Trophoblast cell (in vitro differentiated cells and primary cell): ENCODE measurements around the gene HTR6.
A peak's percentile ranks its signal among the peaks of the same experiment; 100 is the strongest.

Experiments
- DNase-seq, 2 donors: peaks; one replicate each; pipeline ENCODE4 v3.0.0-alpha.2; 2016
- H2AFZ ChIP-seq: 2 replicates; pipeline ENCODE4 v1.6.1; 2013; ENCODE audit warnings: low read length, moderate library complexity, mild to moderate bottlenecking; ENCODE audit not compliant: insufficient read depth, poor library complexity
- H2AK5ac ChIP-seq: 2 replicates; pipeline ENCODE4 v1.6.1; 2013; ENCODE audit warnings: mild to moderate bottlenecking, low read length
- H2BK120ac ChIP-seq: 2 replicates; pipeline ENCODE4 v1.6.1; 2013; ENCODE audit warnings: low read length, mild to moderate bottlenecking, moderate library complexity; ENCODE audit not compliant: insufficient read depth, poor library complexity
- H2BK12ac ChIP-seq: 2 replicates; pipeline ENCODE4 v1.6.1; 2013; ENCODE audit warnings: mild to moderate bottlenecking, low read length, moderate library complexity
- H2BK5ac ChIP-seq: 2 replicates; pipeline ENCODE4 v1.6.1; 2013; ENCODE audit warnings: low read length, low read depth, moderate library complexity, mild to moderate bottlenecking; ENCODE audit not compliant: poor library complexity
- H3K14ac ChIP-seq: 2 replicates; pipeline ENCODE4 v1.6.1; 2013; ENCODE audit warnings: mild to moderate bottlenecking, low read length
- H3K18ac ChIP-seq: 2 replicates; pipeline ENCODE4 v1.6.1; 2013; ENCODE audit warnings: mild to moderate bottlenecking, low read length
- H3K23ac ChIP-seq: 2 replicates; pipeline ENCODE4 v1.6.1; 2013; ENCODE audit warnings: low read length
- H3K27ac ChIP-seq: 2 replicates; pipeline ENCODE4 v1.5.1; 2013; ENCODE audit warnings: low read depth, mild to moderate bottlenecking, inconsistent platforms, low read length, moderate library complexity
- H3K27me3 ChIP-seq: 2 replicates; pipeline ENCODE4 v1.6.1; 2013; ENCODE audit warnings: inconsistent platforms, mild to moderate bottlenecking, low read length, moderate library complexity; ENCODE audit not compliant: insufficient read depth
- H3K36me3 ChIP-seq, 2 experiments: 1 replicate in 1 of 2; 2 replicates in 1 of 2; pipeline ENCODE4 v1.6.1; 2013; ENCODE audit warnings: low read length in 2 of 2, mild to moderate bottlenecking in 2 of 2, moderate library complexity in 1 of 2; ENCODE audit not compliant: insufficient read depth in 2 of 2, control insufficient read depth in 1 of 2
- H3K4ac ChIP-seq: 2 replicates; pipeline ENCODE4 v1.6.1; 2013; ENCODE audit warnings: low read depth, mild to moderate bottlenecking, low read length, moderate library complexity
- H3K4me1 ChIP-seq, 2 experiments: 1 replicate in 1 of 2; 2 replicates in 1 of 2; pipeline ENCODE4 v1.6.1; 2013; ENCODE audit warnings: low read length in 2 of 2, mild to moderate bottlenecking in 2 of 2, moderate library complexity in 1 of 2; ENCODE audit not compliant: insufficient read depth in 2 of 2, control insufficient read depth in 1 of 2
- H3K4me2 ChIP-seq: 2 replicates; pipeline ENCODE4 v1.6.1; 2013; ENCODE audit warnings: inconsistent platforms, mild to moderate bottlenecking, low read length, moderate library complexity
- H3K4me3 ChIP-seq: 2 replicates; pipeline ENCODE4 v1.5.1; 2013; ENCODE audit warnings: mild to moderate bottlenecking, low read depth, low read length, inconsistent platforms
- H3K79me1 ChIP-seq: one replicate; pipeline ENCODE4 v1.6.1; 2013; ENCODE audit warnings: low read length
- H3K79me2 ChIP-seq: 2 replicates; pipeline ENCODE4 v1.6.1; 2013; ENCODE audit warnings: low read length, mild to moderate bottlenecking; ENCODE audit not compliant: control insufficient read depth, insufficient read depth, poor library complexity
- H3K9ac ChIP-seq: 2 replicates; pipeline ENCODE4 v1.6.1; 2013; ENCODE audit warnings: mild to moderate bottlenecking, low read length
- H3K9me3 ChIP-seq: 2 replicates; pipeline ENCODE4 v1.6.1; 2013; ENCODE audit warnings: low read depth, mild to moderate bottlenecking, control low read depth, inconsistent platforms, low read length; ENCODE audit not compliant: insufficient read depth
- H4K12ac ChIP-seq: 2 replicates; pipeline ENCODE4 v1.6.1; 2013; ENCODE audit warnings: low read depth, mild to moderate bottlenecking, low read length, moderate library complexity
- H4K8ac ChIP-seq: 2 replicates; pipeline ENCODE4 v1.6.1; 2013; ENCODE audit warnings: low read depth, mild to moderate bottlenecking, low read length, moderate library complexity
- H4K91ac ChIP-seq: one replicate; pipeline ENCODE4 v1.6.1; 2013; ENCODE audit warnings: low read depth, mild to moderate bottlenecking, low read length, moderate library complexity
- WGBS: extraction: QIAGEN DNeasy Blood & Tissue Kit; methylation state at CpG from one replicate; pipeline ENCODE4 v1.1.7; 2013; ENCODE audit warnings: missing lambda C conversion rate; ENCODE audit not compliant: insufficient read length, insufficient coverage; ENCODE audit errors: extremely low coverage; 5-methylcytosine and 5-hydroxymethylcytosine counted together

HTR6 gene

GRCh38 chr1:19644681-19645410 lies 19.8 kb upstream of the HTR6 start:
- Histone ChIP-seq H3K4ac (peak overlapping the region; percentile 5), H3K9me3 (peaks cover 2% of the 10 kb centered on the region), H2AK5ac (no peak overlapping the region), H2AFZ (peak overlapping the region; percentile 62), H3K23ac (no peak overlapping the region), H3K79me2 (peaks cover 3% of the 10 kb centered on the region), H2BK12ac (peak overlapping the region; percentile 26), H2BK120ac (peak overlapping the region; percentile 1), H3K27ac (no peak overlapping the region), H4K12ac (peak overlapping the region; percentile 22), H4K91ac (peak overlapping the region; percentile 15), H3K4me2 (peak overlapping the region; percentile 74), H3K36me3 (no peaks in the 10 kb centered on the region), H3K14ac (peak overlapping the region; percentile 78), H2BK5ac (no peak overlapping the region), H3K9ac (peak overlapping the region; percentile 3), H3K4me1 (peaks cover 0 to 17% of the 10 kb centered on the region in 2 experiments), H3K79me1 (peaks cover 5% of the 10 kb centered on the region), H3K18ac (peak overlapping the region; percentile 93), H4K8ac (peak overlapping the region; percentile 73), H3K27me3 (peaks cover 21% of the 10 kb centered on the region), H3K4me3 (peak overlapping the region; percentile 68)
- peak in 1 of 2 donors; percentile 18 for DNase-seq
- no CpG with 5 or more reads among the region's 71 CpGs for WGBS

- Histone ChIP-seq H3K14ac (peak overlapping the region; percentile 14), H3K36me3 (no peaks in the 10 kb centered on the region), H2AK5ac (no peak overlapping the region), H3K79me2 (peaks cover 3% of the 10 kb centered on the region), H3K18ac (no peak overlapping the region), H4K12ac (no peak overlapping the region), H2BK5ac (no peak overlapping the region), H4K8ac (peak overlapping the region; percentile 33), H2AFZ (peak overlapping the region; percentile 62), H3K4me2 (peak overlapping the region; percentile 74), H3K9ac (no peak overlapping the region), H3K27me3 (peaks cover 21% of the 10 kb centered on the region), H3K27ac (no peak overlapping the region), H3K79me1 (peaks cover 5% of the 10 kb centered on the region), H3K4ac (no peak overlapping the region), H2BK120ac (no peak overlapping the region), H3K23ac (no peak overlapping the region), H2BK12ac (no peak overlapping the region), H3K4me1 (peaks cover 0 to 16% of the 10 kb centered on the region in 2 experiments), H3K9me3 (peaks cover 2% of the 10 kb centered on the region), H3K4me3 (no peak overlapping the region), H4K91ac (no peak overlapping the region)
- WGBS, result no CpG with 5 or more reads among the region's 30 CpGs
- no peak for DNase-seq
These were observed 19.0 kb upstream of the HTR6 start for GRCh38 chr1:19645411-19646251.

- H2BK12ac ChIP-seq, result no peak overlapping the region
- WGBS, result no CpG with 5 or more reads among the region's 9 CpGs
- H3K4me1 ChIP-seq, result peaks cover 0 to 14% of the 10 kb centered on the region in 2 experiments
- H2BK120ac ChIP-seq, result no peak overlapping the region
- peaks cover 21% of the 10 kb centered on the region for H3K27me3 ChIP-seq
- H3K79me1 ChIP-seq, result peaks cover 5% of the 10 kb centered on the region
- no peak overlapping the region for H4K8ac ChIP-seq
- H3K18ac ChIP-seq, result no peak overlapping the region
- no peak overlapping the region for H3K23ac ChIP-seq
- no peak overlapping the region for H4K91ac ChIP-seq
- H3K4me3 ChIP-seq, result no peak overlapping the region
- H3K9ac ChIP-seq, result no peak overlapping the region
- H3K79me2 ChIP-seq, result peaks cover 3% of the 10 kb centered on the region
- H2AK5ac ChIP-seq, result no peak overlapping the region
- no peak overlapping the region for H3K14ac ChIP-seq
- H2BK5ac ChIP-seq, result no peak overlapping the region
- no peak for DNase-seq
- H3K4me2 ChIP-seq, result no peak overlapping the region
- peaks cover 2% of the 10 kb centered on the region for H3K9me3 ChIP-seq
- H3K27ac ChIP-seq, result no peak overlapping the region
- H3K36me3 ChIP-seq, result no peaks in the 10 kb centered on the region
- H4K12ac ChIP-seq, result no peak overlapping the region
- H2AFZ ChIP-seq, result no peak overlapping the region
- H3K4ac ChIP-seq, result no peak overlapping the region
These were observed 18.0 kb upstream of the HTR6 start for GRCh38 chr1:19646377-19647319.

- Histone ChIP-seq H3K14ac (no peak overlapping the region), H2AK5ac (no peak overlapping the region), H4K12ac (no peak overlapping the region)
These were observed 17.0 kb upstream of the HTR6 start for GRCh38 chr1:19647643-19648042.

More at GRCh38 chr1:19647643-19648042, 17.0 kb upstream of the HTR6 start:
- Histone ChIP-seq H3K4me1 (peaks cover 0 to 14% of the 10 kb centered on the region in 2 experiments), H3K79me2 (peaks cover 3% of the 10 kb centered on the region), H3K18ac (no peak overlapping the region), H2BK5ac (no peak overlapping the region), H2BK120ac (no peak overlapping the region), H3K9ac (no peak overlapping the region), H3K9me3 (peaks cover 2% of the 10 kb centered on the region), H3K27me3 (peaks cover 21% of the 10 kb centered on the region), H4K91ac (no peak overlapping the region), H2BK12ac (no peak overlapping the region), H3K4me2 (no peak overlapping the region), H4K8ac (no peak overlapping the region), H3K4ac (no peak overlapping the region), H3K23ac (no peak overlapping the region), H3K4me3 (peak overlapping the region; percentile 31), H3K36me3 (no peaks in the 10 kb centered on the region), H3K27ac (no peak overlapping the region), H2AFZ (no peak overlapping the region), H3K79me1 (peaks cover 5% of the 10 kb centered on the region)
- no peak for DNase-seq
- WGBS, result no CpG with 5 or more reads among the region's 16 CpGs
